GM06990 (cell line): Measurements from ENCODE around the gene KLHL41.

Source experiments
- DNase-seq: peaks from one replicate; pipeline ENCODE4 v3.0.0-alpha.2; 2011; ENCODE audit not compliant: insufficient read length; ENCODE audit errors: extremely low read depth
- H3K27me3 ChIP-seq: replicated peaks from 2 replicates; pipeline ENCODE4 v1.6.0; 2011; ENCODE audit warnings: low read length; ENCODE audit not compliant: control insufficient read depth, insufficient read depth
- H3K36me3 ChIP-seq: 2 replicates; pipeline ENCODE4 v1.5.1; 2011; ENCODE audit warnings: low read length; ENCODE audit not compliant: control insufficient read depth, insufficient read depth
- H3K4me3 ChIP-seq: replicated peaks from 2 replicates; pipeline ENCODE4 v1.5.1; 2011; ENCODE audit warnings: low read depth, mild to moderate bottlenecking, control low read depth, low read length
- CTCF ChIP-seq: IDR thresholded peaks from 2 replicates; pipeline ENCODE4 v1.5.1; 2011; ENCODE audit warnings: low read length, control low read depth, mild to moderate bottlenecking, inconsistent platforms; ENCODE audit not compliant: insufficient read depth, poor library complexity, severe bottlenecking

The KLHL41 gene

GRCh38 chr2:169509298-169509885 lies at the start of gene KLHL41:
Gene KLHL41 (plus strand): TSS chr2:169509702. CDS start chr2:169509779, 77 bp downstream.
- no peaks in the 10 kb centered on the region for H3K36me3 ChIP-seq
- DNase-seq, result no peak
- H3K27me3 ChIP-seq, result no peaks in the 10 kb centered on the region
- TF ChIP-seq CTCF, result no peak
- no peak within 1 kb of the TSS for H3K4me3 ChIP-seq

- DNase-seq, result no peak
- TF ChIP-seq CTCF, result no peak
- H3K4me3 ChIP-seq, result no peak overlapping the region
- no peaks in the 10 kb centered on the region for H3K27me3 ChIP-seq
- no peaks in the 10 kb centered on the region for H3K36me3 ChIP-seq
These were observed 48.4 kb upstream of the KLHL41 start for GRCh38 chr2:169461143-169461542.

GRCh38 chr2:169462896-169463695 lies 46.4 kb upstream of the KLHL41 start:
- Histone ChIP-seq H3K4me3 (no peak overlapping the region), H3K36me3 (no peaks in the 10 kb centered on the region), H3K27me3 (no peaks in the 10 kb centered on the region)
- no peak for TF ChIP-seq CTCF
- no peak for DNase-seq

DNA sequence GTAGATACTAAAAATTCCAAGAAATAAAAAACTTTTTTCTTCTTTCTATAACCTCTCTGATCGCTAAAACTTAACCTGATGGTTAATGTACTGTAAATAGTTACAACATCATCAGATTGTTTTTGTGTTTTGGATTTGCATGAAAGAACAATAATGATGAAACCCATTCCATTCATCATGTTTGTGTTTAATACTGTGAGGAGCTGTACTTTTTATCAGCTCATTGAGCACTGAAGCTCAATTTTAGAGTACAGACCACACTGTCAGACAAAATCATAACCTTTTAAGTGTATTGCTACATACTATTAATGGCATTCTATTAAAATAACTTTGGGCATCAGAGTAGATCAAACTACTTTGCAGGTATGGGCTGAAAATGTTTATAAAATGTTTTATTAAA lies 45.0 kb upstream of the KLHL41 start:
- Histone ChIP-seq H3K27me3 (no peaks in the 10 kb centered on the region), H3K36me3 (no peaks in the 10 kb centered on the region), H3K4me3 (no peak overlapping the region)
- TF ChIP-seq CTCF, result no peak
- no peak for DNase-seq

DNA sequence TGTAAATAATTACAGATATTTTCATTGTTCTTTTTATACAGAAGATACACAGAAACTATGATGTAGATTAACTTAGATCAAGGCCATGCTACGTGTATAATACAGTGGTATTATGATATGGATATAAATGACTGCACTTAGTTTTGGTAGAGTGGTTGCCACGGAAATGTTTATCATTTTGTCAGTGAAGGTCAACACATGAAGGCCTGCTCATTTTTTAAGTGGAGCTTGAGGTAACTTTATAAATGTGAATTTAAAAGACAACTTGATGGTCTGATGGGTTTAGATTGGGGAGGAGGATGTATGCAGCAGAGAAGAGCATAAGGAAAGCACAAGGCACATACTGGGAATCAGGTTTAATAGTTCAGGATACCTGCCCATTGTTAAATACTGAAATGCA lies 44.6 kb upstream of the KLHL41 start:
- Histone ChIP-seq H3K36me3 (no peaks in the 10 kb centered on the region), H3K27me3 (no peaks in the 10 kb centered on the region), H3K4me3 (no peak overlapping the region)
- DNase-seq, result no peak
- no peak for TF ChIP-seq CTCF
